Pancreas (tissue), 10 donors: ENCODE measurements around the gene ITGA7. TPM values are rescaled to one million over a fixed set of nuclear protein-coding genes. Genes with fewer than 3 reads are reported as not detected.

Experiments
- ATAC-seq, 4 donors: fragments of 200-7000 bp; cut with Tn5 transposase; one replicate each; pipeline versions ENCODE4 v1.8.0 to v1.9.1; 2020; ENCODE audit warnings: mild to moderate bottlenecking in 4 of 4, moderate library complexity in 4 of 4
- DNase-seq, 6 donors: peaks; one replicate each; pipeline ENCODE4 v3.0.0-alpha.2; 2020
- FAIRE-seq: peaks from 2 replicates; lab custom pipeline; 2012; peaks lifted over from hg19 to GRCh38; lab: Jason Lieb, UNC
- H3K27ac ChIP-seq, 4 donors: fragments of 200-600 bp; sonication (generic); 1 replicate in 3 of 4; 2 replicates in 1 of 4; pipeline versions ENCODE4 v1.5.0 to v1.8.0; 2020
- H3K27me3 ChIP-seq, 4 donors: fragments of 200-600 bp; one replicate each; pipeline ENCODE4 v1.8.0; 2021
- H3K36me3 ChIP-seq, 3 donors: fragments of 200-600 bp; sonication (generic) in 1 of 3; one replicate each; pipeline versions ENCODE4 v1.5.0 to v1.8.0; 2020 to 2021
- H3K4me1 ChIP-seq, 3 donors: fragments of 200-600 bp; one replicate each; pipeline ENCODE4 v1.8.0; 2021
- H3K4me3 ChIP-seq, 4 donors: fragments of 200-600 bp; sonication (generic) in 2 of 4; one replicate each; pipeline versions ENCODE4 v1.5.0 to v1.8.0; 2020 to 2021
- H3K9me3 ChIP-seq, 4 donors: fragments of 200-600 bp; one replicate each; pipeline ENCODE4 v1.8.0; 2021
- CTCF ChIP-seq, 4 donors: fragments of 200-600 bp; sonication (generic) in 3 of 4; IDR thresholded peaks; one replicate each; pipeline versions ENCODE4 v1.5.0 to v1.8.0; 2021; ENCODE audit warnings: antibody characterized with exemption in 4 of 4
- WGBS, 2 donors: extraction: QIAGEN DNeasy Blood & Tissue Kit; methylation state at CpG; one replicate each; pipeline ENCODE4 v1.1.7; 2013; 5-methylcytosine and 5-hydroxymethylcytosine counted together
- intact Hi-C, 3 donors: fragments of 100-400 bp; cut with DNase I; formaldehyde crosslinking; loops; one replicate each; pipeline versions ENCODE4 v1.11.1 to v1.14.2; 2022
- polyA plus RNA-seq, 2 donors: library from polyadenylated mRNA; stranded (reverse); fragments of 200-250 nt; gene quantifications; one replicate each; pipeline ENCODE4 v1.2.3, GENCODE V29; 2013
- total RNA-seq, 6 donors: library from RNA; stranded (reverse); fragmentation: NEBNext Ultra II Directional in 4 of 6; extraction: Animal tissue kit (Norgen Biotek cat#: 25700) in 4 of 6; gene quantifications; one replicate each; pipeline versions ENCODE4 v1.2.1 to v1.2.4, GENCODE V29; 2021 to 2023
- donor health status: healthy with polysubstance abuse.
- donor health status: DM: no; HTN: no; CAD: no; lungs with moderate emphysema.
- donor health status: DM: no; HTN: no; CAD: no.
- donor health status: control.
- donor health status: control.
- donor health status: Bipolar disorder and iron deficiency.
- donor health status: DM: yes; HTN: yes; CAD: no.
- donor health status: DM: no; HTN: no; CAD: no.
- donor health status: DM: no; HTN: no; CAD: no.
- donor health status: DM: yes; HTN: yes; CAD: no.

ITGA7 gene
- total and polyA plus RNA-seq, 8 donors = 3.4 to 34.5 (median 9.1) TPM

DNA sequence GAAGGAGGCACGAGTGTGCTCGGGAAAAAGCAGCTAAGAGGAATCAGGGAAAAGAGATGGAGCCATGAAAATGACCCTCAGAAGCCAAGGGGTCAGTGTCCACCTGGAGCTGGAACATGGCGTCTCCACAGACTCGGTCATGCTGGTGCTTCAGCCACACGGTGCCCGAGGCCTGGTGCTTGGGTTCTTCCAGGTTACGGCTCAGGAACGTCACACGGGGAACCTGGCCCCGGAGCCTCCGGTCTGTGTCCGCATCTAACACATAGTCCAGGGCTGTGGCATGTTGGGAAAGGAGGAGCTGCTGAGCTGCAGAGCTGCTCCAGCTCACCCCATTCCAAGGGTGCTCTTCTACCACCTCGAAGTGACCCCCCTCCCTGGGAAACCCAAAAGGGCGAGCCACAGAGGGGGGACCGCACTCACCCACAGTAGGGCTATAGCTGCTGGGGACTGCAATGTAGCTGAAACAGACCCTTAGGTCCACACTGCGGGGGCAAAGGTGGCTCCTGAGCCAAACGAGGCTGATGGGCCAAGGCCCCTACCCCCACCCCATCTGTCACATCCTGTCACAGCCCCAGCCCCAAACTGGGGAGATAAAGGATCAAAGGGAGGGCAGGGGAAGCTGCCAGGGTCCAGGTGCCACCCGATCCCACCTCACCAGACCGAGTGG is 10.8 kb downstream of the ITGA7 start:
- no peak for ATAC-seq
- intact Hi-C loops = no loop called here
- 72 to 79% methylated on average over 19 of the region's 19 CpGs for WGBS, 2 donors
- no peaks in the 10 kb centered on the region for H3K9me3 ChIP-seq
- H3K27me3 ChIP-seq = no peaks in the 10 kb centered on the region
- FAIRE-seq = no peak
- no peaks in the 10 kb centered on the region for H3K4me1 ChIP-seq
- DNase-seq = peak in 1 of 6 donors; percentile 41
- H3K27ac ChIP-seq = no peak overlapping the region
- no peak overlapping the region for H3K4me3 ChIP-seq
- no peaks in the 10 kb centered on the region for H3K36me3 ChIP-seq
- no peak for TF ChIP-seq CTCF (IDR thresholded peaks at IDR 0.05)

- 77 to 84% methylated on average over 6 of the region's 6 CpGs for WGBS, 2 donors
- Histone ChIP-seq H3K27ac (no peak overlapping the region), H3K4me3 (no peak overlapping the region), H3K9me3 (no peaks in the 10 kb centered on the region), H3K36me3 (no peaks in the 10 kb centered on the region), H3K4me1 (no peaks in the 10 kb centered on the region), H3K27me3 (no peaks in the 10 kb centered on the region)
- FAIRE-seq (no peak), DNase-seq (peak in 1 of 6 donors; percentile 45), ATAC-seq (no peak)
- TF ChIP-seq CTCF (IDR thresholded peaks at IDR 0.05) = no peak
- intact Hi-C loops = no loop called here
Observed at GRCh38 chr12:55696141-55696540, 11.6 kb downstream of the ITGA7 start.

DNA sequence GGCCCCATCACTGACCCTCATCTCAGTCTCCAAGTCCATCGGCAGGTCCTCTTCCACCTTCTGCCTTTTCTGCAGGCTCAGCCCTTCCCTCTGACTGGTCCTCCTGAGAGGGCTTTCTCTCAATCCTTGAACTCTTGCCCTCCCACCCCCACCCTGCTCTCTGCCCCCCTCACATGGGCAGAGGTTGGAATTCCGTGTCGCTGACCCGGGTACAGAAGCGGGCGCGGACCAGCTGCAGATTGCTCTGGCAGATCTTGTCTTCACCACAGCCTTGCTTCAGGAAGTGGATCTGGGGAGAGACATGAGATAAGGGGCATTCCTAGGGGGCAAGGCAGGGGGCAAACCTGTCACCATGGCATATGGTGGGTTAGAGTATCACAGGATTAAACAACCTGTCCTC is 12.4 kb downstream of the ITGA7 start:
- FAIRE-seq = no peak
- 78 to 86% methylated on average over 7 of the region's 7 CpGs for WGBS, 2 donors

GRCh38 chr12:55694651-55695050 is 13.1 kb downstream of the ITGA7 start:
- H3K4me3 ChIP-seq = no peak overlapping the region
- H3K36me3 ChIP-seq = no peaks in the 10 kb centered on the region
- intact Hi-C loops = no loop called here
- WGBS, 2 donors = 85 to 89% methylated on average over 4 of the region's 4 CpGs
- no peaks in the 10 kb centered on the region for H3K27me3 ChIP-seq
- no peaks in the 10 kb centered on the region for H3K4me1 ChIP-seq
- H3K27ac ChIP-seq = no peak overlapping the region
- no peaks in the 10 kb centered on the region for H3K9me3 ChIP-seq
- no peak for FAIRE-seq
- TF ChIP-seq CTCF (IDR thresholded peaks at IDR 0.05) = no peak
- DNase-seq = peak in 1 of 6 donors; percentile 39
- ATAC-seq = no peak

More for the DNA sequence above, 12.4 kb downstream of the ITGA7 start:
- Histone ChIP-seq H3K4me3 (no peak overlapping the region), H3K36me3 (no peaks in the 10 kb centered on the region), H3K9me3 (no peaks in the 10 kb centered on the region), H3K4me1 (no peaks in the 10 kb centered on the region), H3K27ac (no peak overlapping the region), H3K27me3 (no peaks in the 10 kb centered on the region)
- TF ChIP-seq CTCF (IDR thresholded peaks at IDR 0.05) = no peak
- intact Hi-C loops = no loop called here
- DNase-seq (peak in 1 of 6 donors; percentile 24), ATAC-seq (no peak)

DNA sequence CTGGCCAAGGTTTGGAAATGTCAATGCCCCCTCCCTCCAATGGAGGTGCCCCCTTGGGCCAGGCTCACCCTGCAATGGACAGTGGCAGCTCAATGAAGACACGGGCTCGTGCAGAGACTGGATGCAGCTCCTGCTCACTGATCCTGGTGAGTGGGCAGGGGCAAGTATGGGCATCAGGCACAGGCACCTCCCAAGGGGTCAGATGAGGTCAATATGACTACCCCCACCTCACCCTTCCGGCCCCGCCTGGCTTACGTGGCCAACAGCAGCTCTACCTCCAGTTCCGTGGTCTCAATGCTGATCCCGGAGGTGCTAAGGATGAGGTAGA is 13.6 kb downstream of the ITGA7 start:
- intact Hi-C loops = no loop called here
- DNase-seq (no peak), FAIRE-seq (no peak), ATAC-seq (no peak)
- Histone ChIP-seq H3K36me3 (no peaks in the 10 kb centered on the region), H3K27ac (no peak overlapping the region), H3K9me3 (no peaks in the 10 kb centered on the region), H3K27me3 (no peaks in the 10 kb centered on the region), H3K4me1 (no peaks in the 10 kb centered on the region), H3K4me3 (no peak overlapping the region)
- no peak for TF ChIP-seq CTCF (IDR thresholded peaks at IDR 0.05)
- 94 to 99% methylated on average over 7 of the region's 7 CpGs for WGBS, 2 donors
